GM12891 (cell line): Measurements from ENCODE around the gene INO80D.
"Not testable (repeated sequence)": the region's sequence is repeated elsewhere in the genome, so short reads cannot be mapped to it uniquely, and the experiment has no call there.

Experiments
- DNase-seq: peaks from one replicate; pipeline ENCODE4 v3.0.0; 2011; ENCODE audit warnings: low spot score; ENCODE audit not compliant: insufficient read length
- FAIRE-seq: peaks from 2 replicates; lab custom pipeline; 2011; peaks lifted over from hg19 to GRCh38; lab: Jason Lieb, UNC
- PAX5 ChIP-seq: IDR thresholded peaks from 2 replicates; pipeline ENCODE4 v1.6.1; 2011; ENCODE audit warnings: low read length, moderate library complexity, mild to moderate bottlenecking; ENCODE audit not compliant: insufficient read depth, severe bottlenecking
- POLR2A ChIP-seq: IDR thresholded peaks from 2 replicates; pipeline ENCODE4 v1.6.1; 2011; ENCODE audit warnings: low read depth, low read length, control low read depth
- POLR2AphosphoS5 ChIP-seq: IDR thresholded peaks from 2 replicates; pipeline ENCODE4 v1.6.1; 2011; ENCODE audit warnings: low read depth, low read length, control low read depth
- POU2F2 ChIP-seq: IDR thresholded peaks from 2 replicates; pipeline ENCODE4 v1.6.1; 2011; ENCODE audit warnings: low read depth, mild to moderate bottlenecking, control low read depth, low read length, moderate library complexity
- SPI1 ChIP-seq: IDR thresholded peaks from 2 replicates; pipeline ENCODE4 v1.6.1; 2011; ENCODE audit warnings: low read depth, low read length, control low read depth
- TAF1 ChIP-seq: IDR thresholded peaks from 2 replicates; pipeline ENCODE4 v1.6.1; 2011; ENCODE audit warnings: low read depth, low read length, control low read depth

The INO80D gene

GRCh38 chr2:206031950-206032567 lies 53.9 kb downstream of the INO80D start:
- FAIRE-seq: no peak
- no peak for DNase-seq
- TF ChIP-seq POLR2AphosphoS5 (no peak), POU2F2 (no peak), POLR2A (no peak), TAF1 (no peak), PAX5 (no peak), SPI1 (no peak)

DNA sequence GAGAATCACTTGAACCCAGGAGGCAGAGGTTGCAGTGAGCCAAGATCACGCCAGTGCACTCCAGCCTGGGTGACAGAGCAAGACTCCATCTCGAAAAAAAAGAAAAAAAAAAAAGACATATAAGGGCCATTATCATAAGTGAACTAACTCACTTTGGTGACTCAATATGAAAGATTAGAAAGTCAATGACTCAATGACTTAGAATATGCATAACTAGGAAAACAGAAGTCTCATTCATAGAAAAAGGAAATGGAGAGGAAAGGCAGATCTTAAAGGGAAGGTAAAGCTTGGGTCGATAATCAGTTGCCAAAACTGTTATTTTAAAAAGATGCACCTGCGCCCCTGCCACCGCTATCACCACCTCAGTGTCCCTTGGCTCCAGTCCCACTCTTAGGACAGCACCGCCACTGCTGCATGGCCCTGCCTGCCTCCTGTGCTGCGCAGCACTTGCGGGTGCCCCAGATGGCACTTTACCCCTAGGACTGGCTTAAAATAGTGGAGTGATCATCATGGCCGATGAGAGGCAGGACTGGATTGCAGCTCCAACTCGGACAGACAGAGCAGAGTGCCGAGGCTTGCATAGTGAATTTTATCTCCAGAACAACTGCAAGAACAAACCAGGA lies 54.7 kb downstream of the INO80D start:
- no peak for DNase-seq
- TF ChIP-seq POLR2AphosphoS5 (no peak), POU2F2 (peak; percentile 20; the same call in 1 of the 2 replicates), SPI1 (peak; percentile 54)
- no peak for FAIRE-seq

- FAIRE-seq: peak; percentile 23
- no peak for TF ChIP-seq POU2F2
- no peak for TF ChIP-seq SPI1
- TF ChIP-seq POLR2AphosphoS5: no peak
- TF ChIP-seq POLR2A: no peak
- TF ChIP-seq PAX5: no peak
- TF ChIP-seq TAF1: no peak
- DNase-seq: no peak
Observed at GRCh38 chr2:206028101-206028500, 57.9 kb downstream of the INO80D start.

GRCh38 chr2:206023183-206023582 lies 62.8 kb downstream of the INO80D start:
- DNase-seq (no peak), FAIRE-seq (no peak)
- no peak for TF ChIP-seq PAX5
- TF ChIP-seq POLR2AphosphoS5: no peak
- no peak for TF ChIP-seq TAF1
- TF ChIP-seq POU2F2: no peak
- TF ChIP-seq POLR2A: no peak
- TF ChIP-seq SPI1: no peak

GRCh38 chr2:206020171-206020570 lies 65.8 kb downstream of the INO80D start:
- FAIRE-seq (no peak), DNase-seq (no peak)
- TF ChIP-seq POLR2A (no peak), POU2F2 (no peak), POLR2AphosphoS5 (no peak), SPI1 (no peak), PAX5 (no peak), TAF1 (no peak)

DNA sequence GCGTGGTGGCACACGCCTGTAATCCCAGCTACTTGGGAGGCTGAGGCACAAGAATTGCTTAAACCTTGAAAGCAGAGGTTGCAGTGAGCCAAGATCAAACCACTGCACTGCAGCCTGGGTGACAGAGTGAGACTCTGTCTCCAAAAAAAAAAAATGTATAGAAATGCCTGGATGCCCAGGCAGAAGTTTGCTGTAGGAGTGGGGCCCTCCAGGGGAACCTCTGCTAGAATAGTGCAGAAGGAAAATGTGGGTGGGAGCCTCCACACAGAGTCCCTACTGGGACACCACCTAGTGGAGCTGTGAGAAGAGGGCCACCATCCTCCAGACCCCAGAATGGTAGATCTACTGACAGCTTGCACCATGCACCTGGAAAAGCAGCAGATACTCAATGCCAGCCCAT lies 70.2 kb downstream of the INO80D start:
- FAIRE-seq, DNase-seq: not testable (repeated sequence)

DNA sequence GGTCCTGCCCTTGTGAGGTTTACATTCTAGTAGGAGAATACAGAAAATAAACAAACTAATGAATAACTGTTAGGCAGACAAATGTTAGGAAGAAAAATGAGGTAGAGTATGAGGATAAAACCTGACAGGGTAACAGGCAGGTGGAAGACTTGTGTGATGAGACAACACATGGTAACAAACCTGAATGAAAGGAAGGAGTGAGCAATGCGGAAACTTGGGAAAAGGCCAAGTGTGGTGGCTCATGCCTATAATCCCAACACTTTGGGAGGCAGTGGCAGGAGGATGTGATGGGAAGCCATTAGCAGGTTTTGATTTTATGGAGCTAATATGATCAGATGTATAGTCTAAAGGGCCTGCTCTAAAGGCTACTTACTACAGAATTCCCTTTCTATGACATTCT lies 74.2 kb downstream of the INO80D start:
- FAIRE-seq: no peak
- no peak for DNase-seq
- TF ChIP-seq PAX5 (no peak), POU2F2 (no peak), POLR2AphosphoS5 (no peak), POLR2A (no peak), TAF1 (no peak), SPI1 (no peak)

DNA sequence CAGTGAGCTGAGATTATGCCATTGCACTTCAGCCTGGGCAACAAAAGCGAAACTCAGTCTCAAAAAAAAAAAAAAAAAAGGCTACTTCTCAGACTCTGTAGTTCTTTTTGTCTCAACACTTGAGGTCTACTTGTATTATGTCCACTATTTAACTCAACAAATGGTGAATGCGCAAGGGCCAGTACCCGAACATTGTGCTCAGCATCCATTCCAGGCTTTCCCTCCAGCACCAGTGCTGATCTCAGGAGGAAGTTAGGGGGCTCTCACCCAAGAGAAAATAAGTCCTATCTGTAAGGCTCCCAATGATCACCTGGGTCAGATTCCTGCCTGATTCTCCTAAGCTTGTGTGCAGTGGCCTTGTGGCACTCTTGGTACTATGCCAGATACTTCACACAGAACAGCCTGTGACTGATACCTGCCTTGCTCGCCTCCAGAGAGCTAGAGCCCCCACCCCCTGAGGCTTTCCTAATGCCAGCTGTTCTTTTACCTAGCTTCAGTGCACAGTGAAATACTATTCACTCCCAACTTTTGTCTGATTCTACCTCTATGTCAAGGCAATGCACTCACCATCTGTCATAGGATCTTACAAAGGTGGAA lies 74.9 kb downstream of the INO80D start:
- FAIRE-seq (no peak), DNase-seq (no peak)
- no peak for TF ChIP-seq POU2F2
- TF ChIP-seq TAF1: no peak
- TF ChIP-seq SPI1: no peak
- TF ChIP-seq POLR2AphosphoS5: no peak
- no peak for TF ChIP-seq PAX5
- no peak for TF ChIP-seq POLR2A

DNA sequence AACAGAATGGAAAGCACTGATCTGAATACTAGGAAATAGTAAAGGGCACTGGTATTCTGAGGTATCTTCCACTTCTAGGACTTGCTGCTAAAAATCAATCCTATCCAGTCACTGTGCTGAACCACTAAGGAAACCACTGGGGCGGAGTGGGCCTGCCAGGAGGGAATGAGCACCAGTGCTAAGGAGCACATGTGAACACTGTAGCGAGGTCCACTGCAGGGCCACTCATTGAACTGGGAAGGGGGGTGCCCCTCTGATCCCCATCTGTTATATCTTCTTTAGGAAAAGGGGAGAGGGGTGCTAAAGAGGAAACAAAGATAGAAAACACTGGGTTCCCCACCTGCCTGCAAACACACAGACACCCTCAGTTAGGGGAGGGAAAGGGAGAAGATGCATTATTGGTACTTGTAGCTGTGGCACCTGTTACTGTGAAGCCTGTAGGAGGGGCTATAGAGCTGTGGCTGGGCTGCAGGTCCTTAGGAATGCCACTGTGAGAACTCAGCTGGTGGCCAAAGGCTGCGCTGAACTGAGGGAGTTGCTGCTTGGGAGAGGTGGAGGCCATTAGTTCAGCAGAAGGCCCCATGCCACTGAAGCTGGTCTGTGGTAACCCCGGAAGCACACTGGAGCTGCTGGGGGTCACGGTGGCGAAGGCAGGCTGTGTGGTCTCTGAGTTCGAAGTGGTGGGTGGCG lies 81.8 kb downstream of the INO80D start:
- FAIRE-seq (peak; percentile 45), DNase-seq (no peak)
- no peak for TF ChIP-seq PAX5
- no peak for TF ChIP-seq POU2F2
- no peak for TF ChIP-seq POLR2AphosphoS5
- TF ChIP-seq SPI1: no peak
- no peak for TF ChIP-seq POLR2A
- no peak for TF ChIP-seq TAF1
